HS-5 (cell line): ENCODE results near the gene HIPK2.

Experiments used
- DNase-seq: peaks from one replicate; pipeline ENCODE4 v3.0.0-alpha.2; 2012; ENCODE audit warnings: low read depth

Gene HIPK2

DNA sequence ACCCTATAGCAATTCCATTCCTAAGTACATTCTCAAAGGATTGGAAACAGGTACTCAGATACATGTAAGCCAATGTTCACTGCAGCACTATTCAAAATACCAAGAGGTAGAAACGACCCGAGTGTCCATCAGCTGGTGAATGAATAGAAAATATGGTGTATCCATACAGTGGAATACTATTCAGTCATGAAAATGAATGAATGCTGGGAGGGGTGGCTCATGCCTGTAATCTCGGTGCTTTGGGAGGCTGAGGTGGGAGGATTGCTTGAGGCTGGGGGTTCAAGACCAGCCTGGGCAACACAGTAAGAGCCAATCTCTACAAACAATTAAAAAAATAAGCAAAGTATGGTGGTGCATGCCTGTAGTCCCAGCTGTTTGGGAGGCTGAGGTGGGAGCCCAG is 191.5 kb downstream of the HIPK2 start:
- no peak for DNase-seq

DNA sequence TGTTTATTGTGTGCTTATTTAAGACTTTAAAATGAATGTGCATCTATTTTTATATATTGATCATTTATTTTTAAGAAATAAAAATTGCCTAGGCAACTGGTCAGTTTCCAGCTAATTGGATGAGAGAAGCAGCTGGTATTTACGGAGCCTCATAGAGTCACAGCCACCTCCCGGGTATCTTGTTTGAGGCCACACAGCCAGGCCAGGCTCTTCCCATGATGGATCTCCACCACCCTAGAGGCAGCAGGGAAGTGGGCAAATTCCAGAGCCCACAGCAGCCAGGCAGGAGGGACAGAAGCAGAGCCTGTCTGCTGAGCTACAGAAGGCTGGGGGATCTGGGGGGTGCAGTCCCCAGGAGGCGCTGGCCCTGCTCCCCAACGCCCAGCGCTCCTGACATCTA is 192.8 kb downstream of the HIPK2 start:
- DNase-seq: no peak

- no peak for DNase-seq
These were observed 193.8 kb downstream of the HIPK2 start for GRCh38 chr7:139583826-139584553.

DNA sequence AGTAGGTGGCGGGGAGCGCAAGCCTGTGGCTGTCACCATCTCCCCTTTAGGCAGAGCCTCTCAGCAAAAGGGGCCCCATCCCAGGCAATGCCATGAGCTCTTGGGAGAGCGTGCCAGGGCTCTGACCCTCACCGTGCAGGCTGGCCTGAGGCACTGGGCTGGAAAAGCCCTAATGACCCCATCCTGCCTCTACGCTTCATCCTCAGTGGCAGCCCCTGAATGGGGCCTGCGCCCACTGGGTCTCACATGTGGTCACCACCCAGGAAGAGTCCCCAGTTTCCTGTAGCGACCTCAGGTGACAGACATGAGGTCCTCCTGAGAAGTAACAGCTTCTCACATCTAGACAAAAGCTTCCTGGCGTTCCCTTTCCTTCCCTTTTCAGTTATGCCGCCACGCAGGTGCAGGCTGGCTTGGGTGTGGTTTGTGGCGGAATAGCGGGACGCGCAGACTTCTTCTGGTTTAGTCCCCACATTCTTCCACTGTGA is 195.1 kb downstream of the HIPK2 start:
- no peak for DNase-seq

GRCh38 chr7:139582130-139582650 is 195.6 kb downstream of the HIPK2 start:
- no peak for DNase-seq

DNA sequence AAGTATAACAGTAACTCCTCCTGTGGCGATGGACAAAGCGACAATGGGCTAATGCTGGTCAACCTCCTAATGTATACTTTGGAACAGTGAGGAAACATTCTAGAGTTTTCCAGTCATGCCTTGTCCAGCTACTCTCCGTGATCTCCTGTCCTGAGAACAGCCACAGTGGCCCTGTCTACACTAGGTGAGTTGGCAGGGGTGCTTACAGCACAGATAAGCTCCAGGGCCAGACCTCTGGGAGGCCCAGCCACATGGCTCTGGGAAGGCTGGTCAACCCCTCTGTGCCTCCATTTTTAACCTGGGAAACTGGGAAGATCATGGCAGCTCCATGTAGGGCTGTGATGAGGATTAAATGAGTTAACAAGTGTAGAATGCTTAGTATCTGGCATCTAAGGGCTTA is 197.4 kb downstream of the HIPK2 start:
- no peak for DNase-seq

GRCh38 chr7:139576179-139576973 is 201.4 kb downstream of the HIPK2 start:
- no peak for DNase-seq

GRCh38 chr7:139575338-139575680 is 202.5 kb downstream of the HIPK2 start:
- no peak for DNase-seq

DNA sequence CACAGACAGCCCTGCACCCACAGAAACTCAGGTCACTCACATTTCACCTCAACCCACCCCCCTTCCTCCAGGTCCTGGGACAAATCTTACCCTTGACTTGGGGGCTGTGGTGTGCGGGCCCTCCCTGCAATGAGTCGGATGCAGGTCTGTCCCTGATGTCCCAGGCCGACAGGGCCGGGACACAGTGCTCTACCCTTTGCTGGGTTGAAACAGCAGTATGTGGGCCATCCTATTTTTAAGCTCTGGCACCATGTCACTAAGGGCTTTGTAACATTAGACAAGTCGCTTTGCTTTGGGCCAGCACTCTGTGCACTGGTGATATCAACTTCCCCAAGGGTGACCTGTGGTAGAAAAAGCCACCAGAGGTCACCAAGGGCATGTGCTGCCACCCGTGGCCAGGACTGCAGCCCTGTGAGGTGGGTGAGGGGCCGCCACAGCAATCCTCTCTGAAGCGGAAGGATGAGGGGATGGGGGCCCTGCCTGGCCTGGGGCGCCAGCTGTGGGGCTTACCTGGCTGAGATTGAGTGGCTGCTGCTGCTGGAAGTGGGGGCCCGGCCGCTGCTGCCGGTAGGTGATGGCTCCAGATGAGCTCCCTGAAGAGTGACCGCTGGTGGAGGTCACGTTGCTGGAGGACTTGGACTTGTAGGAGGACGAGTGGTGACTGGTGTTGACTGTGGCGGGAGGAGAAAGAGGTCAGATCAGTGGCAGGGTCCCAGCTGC is 203.0 kb downstream of the HIPK2 start:
- no peak for DNase-seq

DNA sequence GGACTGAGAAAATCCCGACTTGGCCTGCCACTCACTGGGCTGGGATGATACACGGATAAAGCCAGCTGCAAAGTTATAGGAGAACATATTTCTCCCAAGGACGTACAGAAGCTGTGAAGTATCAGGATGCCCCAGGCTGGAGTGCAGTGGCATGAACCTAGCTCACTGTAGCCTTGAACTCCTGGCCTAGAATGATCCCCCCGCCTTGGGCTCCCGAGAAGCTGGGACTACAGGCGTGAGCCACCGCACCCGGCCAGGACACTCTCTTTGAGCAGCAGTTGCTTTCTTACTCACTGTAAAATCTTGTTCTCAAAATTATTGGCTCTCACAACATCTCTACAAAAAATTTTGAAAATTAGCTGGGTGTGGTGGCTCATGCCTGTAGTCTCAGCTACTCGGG is 203.9 kb downstream of the HIPK2 start:
- DNase-seq: no peak

GRCh38 chr7:139572704-139573385 is 205.0 kb downstream of the HIPK2 start:
- DNase-seq: no peak

GRCh38 chr7:139572071-139572470 is 205.7 kb downstream of the HIPK2 start:
- DNase-seq: no peak

DNA sequence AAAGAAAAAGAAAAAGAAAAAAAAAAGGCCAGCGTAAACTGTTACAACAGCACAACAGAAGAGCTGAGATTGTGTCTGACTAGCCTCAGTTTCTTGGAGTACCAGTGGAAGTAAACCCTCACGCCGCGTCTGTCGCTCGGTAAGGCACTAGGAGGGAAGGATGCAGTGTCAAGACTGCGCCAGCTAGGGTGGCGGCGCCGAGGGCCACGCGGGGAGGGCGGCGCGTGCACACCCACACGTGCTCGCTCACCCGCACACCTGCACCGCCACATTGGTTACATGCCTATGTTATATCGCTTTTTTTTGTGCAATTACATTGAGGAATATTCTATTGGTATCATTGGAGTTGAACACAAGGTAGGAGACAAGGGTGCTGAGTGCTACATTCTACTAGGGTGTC is 206.1 kb downstream of the HIPK2 start:
- DNase-seq: no peak

- DNase-seq: no peak
These were observed 206.6 kb downstream of the HIPK2 start for GRCh38 chr7:139571190-139571589.

GRCh38 chr7:139570626-139571025 is 207.2 kb downstream of the HIPK2 start:
- DNase-seq: no peak

- DNase-seq: no peak
These were observed 207.7 kb downstream of the HIPK2 start for GRCh38 chr7:139570119-139570518.

DNA sequence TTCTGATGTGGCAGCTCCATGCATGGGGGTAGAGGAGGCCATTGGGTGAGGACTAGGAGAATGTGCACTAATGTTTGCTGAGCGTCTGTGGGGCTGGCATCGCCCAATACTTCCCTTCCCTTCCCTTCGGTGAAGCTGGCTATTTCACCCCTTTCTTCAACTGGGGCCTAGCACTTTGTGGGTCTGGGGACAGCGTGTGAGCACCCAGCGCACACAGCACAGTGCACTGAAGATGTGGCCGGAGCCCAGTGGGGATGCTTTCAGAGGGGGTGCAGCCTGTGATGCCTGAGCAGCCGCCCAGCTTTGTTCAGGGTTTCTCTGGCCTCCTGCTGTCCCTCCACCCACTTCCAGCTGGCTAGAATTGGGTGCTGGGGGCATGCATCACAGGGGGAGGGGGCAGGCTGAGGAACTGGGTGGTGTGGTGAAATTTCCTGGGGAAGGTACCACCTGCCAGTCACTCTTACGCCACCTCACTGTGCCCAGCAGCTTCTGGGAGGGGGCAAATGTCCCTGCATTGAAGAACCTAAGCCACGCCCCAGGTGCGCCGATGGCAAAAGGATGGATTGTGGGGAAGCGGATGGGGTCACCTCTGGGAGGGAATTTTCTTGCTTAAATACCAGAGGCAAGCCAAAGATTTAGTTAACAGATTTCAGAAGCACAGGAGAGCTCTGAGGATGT is 208.8 kb downstream of the HIPK2 start:
- no peak for DNase-seq

DNA sequence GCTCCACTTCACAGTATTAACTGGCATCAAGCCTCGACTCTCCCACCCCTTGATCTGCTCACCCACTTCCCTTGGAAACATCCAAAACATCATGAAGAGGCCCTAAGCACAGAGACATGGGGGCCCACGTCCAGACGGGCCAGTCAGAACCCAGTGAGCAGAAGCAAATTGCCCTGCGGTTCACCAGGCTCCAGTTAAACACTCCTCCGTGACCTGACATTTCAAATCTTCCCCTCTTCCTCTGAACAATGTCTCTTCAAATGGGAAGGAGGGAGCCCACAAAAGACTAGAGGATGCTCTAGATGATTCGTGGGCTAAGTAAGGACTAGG is 209.5 kb downstream of the HIPK2 start:
- DNase-seq: no peak

DNA sequence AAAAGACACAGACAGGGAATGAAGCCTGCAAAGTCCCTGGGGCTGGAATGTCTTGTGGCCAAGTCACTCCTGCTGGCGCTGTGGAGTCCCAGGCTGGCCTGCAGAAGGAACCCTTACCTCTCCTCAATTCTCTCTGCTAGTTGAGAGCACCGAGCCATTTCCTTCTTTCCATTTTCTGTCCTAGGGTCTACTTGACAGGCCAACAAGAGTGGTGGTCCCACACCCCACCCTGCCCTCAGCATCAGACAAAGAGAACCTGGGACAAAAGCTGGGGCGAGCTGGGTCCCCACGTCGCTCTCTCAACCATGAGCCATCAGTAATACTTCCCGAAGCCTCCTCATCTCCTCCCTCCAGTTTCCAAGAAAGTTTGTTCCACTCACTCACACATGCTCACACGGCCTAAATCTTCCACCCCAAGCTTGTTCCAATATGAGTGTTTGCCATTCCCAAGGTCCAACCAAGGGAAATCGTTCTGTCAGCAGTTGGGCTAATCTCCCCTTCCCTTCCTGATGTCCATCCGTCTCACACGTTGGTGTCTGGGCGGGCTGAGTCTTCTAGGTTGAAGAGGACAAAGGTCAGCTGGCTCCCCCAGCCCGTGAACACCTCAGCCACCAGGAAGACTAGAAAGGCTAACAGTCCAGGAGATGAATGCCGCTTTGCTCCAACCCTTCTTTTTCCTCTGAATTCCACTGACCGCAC is 210.0 kb downstream of the HIPK2 start:
- DNase-seq: no peak

DNA sequence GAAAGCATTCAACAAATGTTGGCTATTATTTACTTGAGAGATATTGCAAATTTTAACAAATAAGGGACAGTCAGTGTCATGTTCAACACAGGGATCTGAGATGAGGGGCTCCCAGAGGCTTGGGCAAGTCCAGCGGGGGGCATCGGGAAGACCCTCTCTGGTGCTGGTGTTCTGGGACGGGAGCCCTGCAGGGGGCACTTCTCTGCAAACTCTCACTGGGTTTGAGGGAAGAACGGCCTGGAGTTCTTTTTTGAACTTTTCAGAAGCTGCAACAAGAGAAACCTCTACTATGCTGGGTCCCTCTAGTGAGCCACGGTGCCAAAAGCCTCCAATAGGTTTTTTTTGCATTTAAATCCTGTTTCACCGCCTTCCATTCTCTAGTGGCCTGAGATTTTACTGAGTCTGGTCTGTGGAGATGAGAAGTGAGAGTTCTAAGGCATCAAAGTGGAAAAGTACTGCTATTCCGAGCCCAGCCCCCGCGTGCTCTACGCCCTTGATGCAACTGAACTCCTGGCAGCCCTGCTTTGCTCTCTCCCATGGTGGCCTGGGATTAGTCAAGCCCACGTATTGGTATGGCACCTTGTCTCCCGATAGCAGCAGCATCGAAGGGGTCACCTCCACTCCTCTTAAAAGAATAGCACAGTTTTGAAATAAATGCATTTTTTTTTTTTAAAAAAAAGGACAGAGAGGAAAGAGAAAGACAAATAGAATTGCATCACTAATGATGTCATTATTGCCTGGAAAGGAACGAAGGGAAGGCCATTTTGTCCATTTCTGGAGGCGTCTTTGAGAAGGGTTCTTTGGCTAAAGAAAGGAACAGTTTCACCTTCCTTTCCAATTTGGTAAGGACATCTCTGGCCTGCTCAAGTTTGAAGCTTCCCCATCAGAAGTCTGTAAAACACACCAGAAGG is 210.8 kb downstream of the HIPK2 start:
- no peak for DNase-seq
